Gastrocnemius medialis (tissue), 4 donors: Measurements from ENCODE around the gene EPB41L3.

Experiments
- POLR2A ChIP-seq, 2 donors: fragments of 450-650 bp; IDR thresholded peaks; one replicate each; pipeline ENCODE4 v1.6.1; 2017; ENCODE audit warnings: antibody characterized with exemption in 2 of 2, mild to moderate bottlenecking in 2 of 2, moderate library complexity in 2 of 2
- TF ChIP-seq, protein P1 (sequence below), 5 experiments: fragments of 450-650 bp in 3 of 5; fragments of 200-600 bp in 2 of 5; sonication (generic) in 2 of 5; IDR thresholded peaks in 4 of 5; conservative IDR thresholded peaks in 1 of 5; 1 replicate in 4 of 5; 2 replicates in 1 of 5; pipeline ENCODE4 v1.5.1; 2016 to 2019; ENCODE audit warnings: antibody characterized with exemption in 5 of 5, mild to moderate bottlenecking in 3 of 5, moderate library complexity in 3 of 5

DNA sequence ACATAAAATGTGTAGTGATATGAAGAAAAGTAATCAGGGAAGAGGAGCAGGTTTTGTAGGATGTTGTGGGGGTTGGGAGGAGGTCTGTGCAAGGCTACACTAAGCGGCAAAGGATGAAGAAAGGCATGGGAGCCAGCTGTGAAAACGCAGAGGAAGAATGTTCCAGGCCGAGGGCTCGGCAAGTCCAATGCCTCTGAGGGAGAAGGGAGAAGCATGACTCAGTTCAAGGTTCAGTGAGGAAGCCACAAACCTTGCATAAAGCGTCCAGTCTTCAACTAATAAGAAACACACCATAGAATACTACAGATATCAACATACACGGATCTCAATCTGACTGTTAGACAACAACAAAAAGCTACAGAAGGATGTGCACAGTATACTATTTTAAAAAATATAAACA lies 16.2 kb downstream of the EPB41L3 start:
- TF ChIP-seq, protein P1, sequence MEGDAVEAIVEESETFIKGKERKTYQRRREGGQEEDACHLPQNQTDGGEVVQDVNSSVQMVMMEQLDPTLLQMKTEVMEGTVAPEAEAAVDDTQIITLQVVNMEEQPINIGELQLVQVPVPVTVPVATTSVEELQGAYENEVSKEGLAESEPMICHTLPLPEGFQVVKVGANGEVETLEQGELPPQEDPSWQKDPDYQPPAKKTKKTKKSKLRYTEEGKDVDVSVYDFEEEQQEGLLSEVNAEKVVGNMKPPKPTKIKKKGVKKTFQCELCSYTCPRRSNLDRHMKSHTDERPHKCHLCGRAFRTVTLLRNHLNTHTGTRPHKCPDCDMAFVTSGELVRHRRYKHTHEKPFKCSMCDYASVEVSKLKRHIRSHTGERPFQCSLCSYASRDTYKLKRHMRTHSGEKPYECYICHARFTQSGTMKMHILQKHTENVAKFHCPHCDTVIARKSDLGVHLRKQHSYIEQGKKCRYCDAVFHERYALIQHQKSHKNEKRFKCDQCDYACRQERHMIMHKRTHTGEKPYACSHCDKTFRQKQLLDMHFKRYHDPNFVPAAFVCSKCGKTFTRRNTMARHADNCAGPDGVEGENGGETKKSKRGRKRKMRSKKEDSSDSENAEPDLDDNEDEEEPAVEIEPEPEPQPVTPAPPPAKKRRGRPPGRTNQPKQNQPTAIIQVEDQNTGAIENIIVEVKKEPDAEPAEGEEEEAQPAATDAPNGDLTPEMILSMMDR (IDR thresholded peaks at IDR 0.05 in 4 of 5, conservative IDR thresholded peaks at IDR 0.05 in 1 of 5) = no peak
- no peak for TF ChIP-seq POLR2A (IDR thresholded peaks at IDR 0.05)
